CD4-positive, alpha-beta T cell treated with Interleukin-15 for 4 hours (primary cell): ENCODE measurements around the gene UBD.

ENCODE experiments used
- DNase-seq: peaks from one replicate; pipeline ENCODE4 v3.0.0-alpha.2; 2020; ENCODE audit warnings: low spot score

The UBD gene

DNA sequence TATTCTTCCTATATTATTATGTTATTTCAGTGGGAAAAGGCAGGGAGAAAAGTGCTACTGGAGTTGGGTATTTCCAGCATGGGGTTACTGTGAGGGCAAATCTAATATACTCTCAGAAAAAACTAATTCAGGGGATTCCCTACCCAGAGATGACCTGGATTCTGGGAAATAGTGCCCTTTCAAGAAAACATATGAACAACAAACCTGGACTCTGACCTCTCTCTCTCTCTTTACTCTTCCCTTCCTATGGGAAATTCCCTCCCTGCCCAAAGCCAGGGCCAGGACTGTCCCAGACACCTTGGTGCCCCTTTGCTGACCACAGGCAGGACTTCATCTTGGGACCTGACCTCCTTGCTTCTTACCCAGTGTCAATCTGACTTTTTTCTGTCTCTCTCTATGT, 1.6 kb upstream of the UBD start:
- no peak for DNase-seq

DNA sequence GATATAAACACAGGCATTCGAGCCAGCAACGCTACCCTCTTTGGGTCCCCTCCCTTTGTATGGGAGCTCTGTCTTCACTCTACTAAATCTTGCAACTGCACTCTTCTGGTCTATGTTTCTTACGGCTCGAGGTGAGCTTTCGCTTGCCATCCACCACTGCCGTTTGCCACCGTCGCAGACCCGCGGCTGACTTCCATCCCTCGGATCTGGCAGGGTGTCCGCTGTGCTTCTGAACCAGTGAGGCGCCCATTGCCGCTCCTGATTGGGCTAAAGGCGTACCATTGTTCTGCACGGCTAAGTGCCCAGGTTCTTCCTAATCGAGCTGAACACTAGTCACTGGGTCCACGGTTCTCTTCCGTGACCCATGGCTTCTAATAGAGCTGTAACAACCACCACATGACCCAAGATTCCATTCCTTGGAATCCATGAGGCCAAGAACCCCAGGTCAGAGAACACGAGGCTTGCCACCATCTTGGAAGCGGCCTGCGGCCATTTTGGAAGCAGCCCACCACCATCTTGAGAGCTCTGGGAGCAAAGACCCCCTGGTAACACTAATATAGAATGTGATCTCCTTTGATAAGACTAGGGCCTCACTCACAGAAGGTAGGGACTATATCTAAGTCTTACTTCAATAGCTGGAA, 973 bp downstream of the UBD start:
- DNase-seq = no peak

DNA sequence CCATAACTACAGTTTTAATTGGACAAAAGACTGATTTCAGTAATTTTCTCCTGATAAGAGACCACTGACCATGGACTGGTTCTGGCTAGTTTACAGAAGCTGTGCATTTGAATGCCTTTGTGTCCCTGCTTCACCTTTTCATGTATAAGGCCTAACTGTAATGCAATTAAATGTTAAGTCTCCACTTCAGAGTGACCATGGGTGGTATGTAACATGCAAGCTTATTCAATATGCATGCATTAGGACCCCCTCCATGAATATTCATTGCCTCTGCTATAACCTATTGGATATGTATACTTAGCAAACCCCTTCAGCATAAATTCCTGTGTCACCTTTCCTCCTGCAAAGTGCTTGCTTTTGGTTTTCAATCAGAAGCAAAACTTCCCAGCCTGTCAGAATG, 2.2 kb downstream of the UBD start:
- no peak for DNase-seq

DNA sequence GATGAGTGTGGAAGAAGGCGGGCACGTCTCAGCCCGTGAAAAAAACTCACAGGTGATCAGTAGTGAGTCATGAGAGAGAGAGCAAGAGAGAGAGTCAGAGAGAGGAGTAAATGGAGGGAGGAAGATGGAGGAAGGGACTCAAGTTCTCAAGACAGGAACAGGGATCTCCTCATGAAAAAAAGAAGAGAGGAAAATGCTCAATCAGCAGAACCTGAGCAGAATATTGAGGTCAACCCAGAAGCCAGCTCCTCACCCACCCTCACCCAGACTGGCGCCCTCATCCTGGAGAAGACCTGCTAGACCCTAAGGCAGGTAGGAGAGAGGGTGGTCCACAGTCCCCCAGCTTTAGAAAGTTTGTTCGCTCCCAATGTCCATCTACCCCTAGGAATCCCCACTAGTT, 4.8 kb downstream of the UBD start:
- no peak for DNase-seq

DNA sequence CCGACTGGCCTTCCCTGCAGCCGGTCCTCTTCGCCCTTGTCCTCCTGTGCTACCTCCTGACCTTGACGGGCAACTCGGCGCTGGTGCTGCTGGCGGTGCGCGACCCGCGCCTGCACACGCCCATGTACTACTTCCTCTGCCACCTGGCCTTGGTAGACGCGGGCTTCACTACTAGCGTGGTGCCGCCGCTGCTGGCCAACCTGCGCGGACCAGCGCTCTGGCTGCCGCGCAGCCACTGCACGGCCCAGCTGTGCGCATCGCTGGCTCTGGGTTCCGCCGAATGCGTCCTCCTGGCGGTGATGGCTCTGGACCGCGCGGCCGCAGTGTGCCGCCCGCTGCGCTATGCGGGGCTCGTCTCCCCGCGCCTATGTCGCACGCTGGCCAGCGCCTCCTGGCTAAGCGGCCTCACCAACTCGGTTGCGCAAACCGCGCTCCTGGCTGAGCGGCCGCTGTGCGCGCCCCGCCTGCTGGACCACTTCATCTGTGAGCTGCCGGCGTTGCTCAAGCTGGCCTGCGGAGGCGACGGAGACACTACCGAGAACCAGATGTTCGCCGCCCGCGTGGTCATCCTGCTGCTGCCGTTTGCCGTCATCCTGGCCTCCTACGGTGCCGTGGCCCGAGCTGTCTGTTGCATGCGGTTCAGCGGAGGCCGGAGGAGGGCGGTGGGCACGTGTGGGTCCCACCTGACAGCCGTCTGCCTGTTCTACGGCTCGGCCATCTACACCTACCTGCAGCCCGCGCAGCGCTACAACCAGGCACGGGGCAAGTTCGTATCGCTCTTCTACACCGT, 6.1 kb downstream of the UBD start:
- DNase-seq = no peak

DNA sequence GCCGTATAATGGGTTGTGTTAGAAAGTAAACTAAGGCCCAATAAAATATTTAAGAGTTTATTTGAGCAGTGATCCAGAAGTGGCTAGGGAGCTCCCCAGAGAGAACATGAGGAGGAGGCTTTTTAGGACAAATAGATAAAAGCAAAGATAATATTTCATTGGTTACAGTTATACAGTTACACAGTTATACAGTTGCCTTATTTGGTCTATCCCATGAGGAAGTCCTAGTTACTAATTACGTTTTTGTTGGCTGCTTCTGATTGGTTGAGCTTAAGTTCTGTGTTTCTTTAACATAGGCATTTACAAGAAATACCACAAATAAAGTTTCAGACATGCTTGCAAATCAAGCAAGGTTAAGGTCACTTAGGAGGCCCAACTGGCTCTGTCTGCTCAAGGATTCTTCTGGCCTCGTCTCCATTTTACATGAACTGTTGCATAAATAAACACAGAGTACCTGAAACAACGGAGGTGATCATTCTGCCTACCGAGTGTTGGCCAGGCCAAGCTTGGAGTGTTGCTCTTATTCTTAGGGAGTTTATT, 7.0 kb downstream of the UBD start:
- peak; percentile 73 for DNase-seq

DNA sequence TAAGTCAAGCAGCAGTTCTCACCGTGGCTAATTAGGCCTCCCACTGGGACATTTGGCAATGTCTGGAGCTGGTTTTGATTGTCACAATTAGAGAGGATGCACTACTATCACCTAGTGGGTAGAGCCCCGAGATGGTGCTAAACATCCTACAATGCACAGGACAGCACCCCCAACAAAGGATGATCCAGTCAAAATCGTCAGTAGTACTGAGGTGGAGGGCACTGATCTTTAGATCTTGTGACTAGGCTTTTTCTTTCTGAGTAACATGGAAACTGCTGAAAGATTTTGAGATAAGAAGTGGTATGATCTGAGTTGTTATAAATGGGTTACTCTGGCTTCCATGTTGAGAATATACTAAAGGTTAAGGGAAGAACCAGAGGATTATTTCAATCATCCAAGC, 12.0 kb downstream of the UBD start:
- no peak for DNase-seq

DNA sequence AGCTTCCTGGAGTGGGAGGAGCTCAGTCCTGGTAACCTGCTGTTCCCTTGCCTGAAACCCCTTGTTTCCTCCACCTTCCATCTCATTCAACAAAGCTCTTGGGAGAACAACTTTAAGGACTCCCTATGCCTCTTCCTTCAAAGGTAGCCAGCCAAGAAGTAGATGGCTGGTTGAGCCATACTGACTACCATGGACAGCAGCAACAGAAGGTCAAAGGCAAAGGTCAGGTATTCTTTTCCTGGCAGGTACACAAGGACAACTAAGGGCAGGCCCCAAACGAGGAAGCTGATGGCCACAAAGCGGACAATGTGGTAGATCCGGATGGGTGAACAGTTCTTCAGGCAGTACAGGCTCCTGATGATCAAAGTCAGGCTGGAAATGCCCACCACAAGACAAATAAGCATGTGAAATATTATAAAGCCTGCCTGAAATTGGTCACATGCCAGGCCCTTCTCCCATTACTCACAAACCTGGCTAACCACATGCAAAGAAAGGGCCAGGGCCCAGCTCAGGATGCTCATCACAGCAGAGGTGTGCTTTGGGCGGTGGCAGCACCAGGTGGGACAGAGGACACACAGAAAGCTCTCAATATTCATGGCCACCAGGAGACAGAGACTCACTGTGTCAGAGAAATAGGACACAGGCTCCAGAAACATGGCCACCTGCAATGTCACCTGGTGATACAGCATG, 21.7 kb downstream of the UBD start:
- no peak for DNase-seq

DNA sequence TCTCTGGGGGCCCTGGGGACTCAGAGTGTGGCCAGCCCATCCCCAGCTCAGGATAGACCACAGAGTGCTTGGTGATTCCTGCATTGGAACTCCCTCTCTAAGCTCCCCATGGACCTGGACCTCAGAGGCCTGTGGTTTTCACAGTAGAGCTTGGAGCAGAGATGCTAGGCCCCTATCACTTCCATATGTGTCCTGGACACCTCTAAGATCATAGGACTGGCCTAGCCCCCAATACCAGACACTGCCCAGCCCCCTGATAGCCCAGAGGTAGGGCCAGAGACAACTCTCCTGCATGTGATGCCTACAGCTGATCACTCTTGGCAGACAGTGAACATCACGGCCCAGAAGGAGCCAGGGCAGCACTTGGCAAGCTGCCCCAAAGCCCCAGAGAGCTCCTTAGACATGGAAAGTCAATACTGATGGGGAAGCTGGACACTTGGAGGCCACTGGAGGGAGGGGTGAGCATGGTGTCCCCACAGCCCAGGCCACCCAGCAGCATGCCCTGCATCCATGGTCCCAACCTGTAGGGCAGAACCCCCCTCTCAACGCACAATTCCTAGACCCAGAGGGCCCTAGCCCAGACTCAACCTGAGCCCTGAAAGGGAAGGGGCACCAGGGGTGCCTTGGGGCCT, 27.1 kb downstream of the UBD start:
- DNase-seq = no peak

DNA sequence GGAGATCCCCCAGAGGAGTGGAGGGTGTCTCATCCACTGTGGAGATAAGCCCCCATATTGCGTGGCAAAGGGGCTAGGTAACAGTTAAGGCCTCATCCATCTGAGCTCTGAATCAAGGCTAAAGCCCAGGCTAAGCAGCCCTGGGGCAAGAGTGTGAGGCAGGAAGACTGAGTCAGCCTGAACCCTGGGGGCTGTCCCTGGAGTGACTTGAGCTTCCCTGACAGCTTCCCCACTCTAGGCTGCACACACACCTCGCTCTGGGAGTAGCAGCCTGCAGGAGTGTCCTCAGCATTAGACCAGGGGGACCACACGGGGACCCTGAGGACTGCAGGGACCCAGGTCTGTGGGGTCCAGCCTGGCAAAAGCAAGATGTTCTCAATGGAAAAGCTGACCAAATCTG, 27.9 kb downstream of the UBD start:
- DNase-seq = no peak

DNA sequence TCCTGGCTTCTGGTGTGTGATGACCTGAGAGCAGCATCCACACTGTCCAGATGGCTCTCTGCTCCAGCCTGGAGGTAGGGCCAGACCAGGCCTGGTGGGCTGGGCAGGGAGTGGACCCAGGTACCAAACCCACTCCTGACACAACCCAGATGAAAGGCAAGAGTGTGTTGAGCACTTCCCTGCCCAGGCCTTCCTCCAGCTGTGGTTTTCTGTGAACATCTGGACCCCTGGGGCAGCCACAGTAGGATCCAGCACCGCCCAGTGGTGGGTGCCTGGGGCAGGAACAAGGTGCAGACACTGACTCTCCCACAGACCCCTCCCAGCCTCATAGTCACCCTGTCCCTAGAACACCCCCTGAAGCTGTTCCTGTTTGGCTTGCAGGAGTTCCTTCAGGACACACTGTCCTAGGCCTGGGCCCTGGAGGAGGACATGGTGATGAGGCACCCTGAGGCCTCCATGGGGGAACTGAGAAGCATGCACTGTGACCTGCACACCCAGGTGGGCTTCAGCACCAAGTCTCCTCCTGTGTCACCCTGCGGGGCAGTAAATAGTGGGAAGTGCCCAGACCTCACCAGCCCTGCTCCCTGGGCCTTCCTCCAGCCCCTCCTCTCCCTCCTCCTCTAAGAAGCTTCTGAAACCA, 28.7 kb downstream of the UBD start:
- DNase-seq = no peak

DNA sequence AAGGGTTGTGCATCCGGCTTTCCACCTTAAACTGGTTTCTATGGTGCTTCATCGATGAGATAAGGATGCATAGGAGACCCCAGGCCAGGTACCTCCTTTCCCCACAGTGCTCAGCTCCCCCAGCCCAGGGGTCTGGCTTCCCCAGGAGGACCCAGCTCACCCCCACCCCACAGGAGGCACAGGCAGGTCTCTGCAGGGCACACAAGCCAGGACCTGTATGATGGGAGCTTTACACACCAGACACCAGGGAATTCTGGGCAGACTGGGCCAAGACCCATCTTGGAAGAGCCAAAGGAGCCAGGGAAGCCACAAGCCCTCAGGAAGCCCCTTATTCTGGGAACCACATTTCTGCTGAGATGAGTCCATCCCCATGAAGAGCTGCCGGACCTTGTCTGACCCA, 29.6 kb downstream of the UBD start:
- no peak for DNase-seq

DNA sequence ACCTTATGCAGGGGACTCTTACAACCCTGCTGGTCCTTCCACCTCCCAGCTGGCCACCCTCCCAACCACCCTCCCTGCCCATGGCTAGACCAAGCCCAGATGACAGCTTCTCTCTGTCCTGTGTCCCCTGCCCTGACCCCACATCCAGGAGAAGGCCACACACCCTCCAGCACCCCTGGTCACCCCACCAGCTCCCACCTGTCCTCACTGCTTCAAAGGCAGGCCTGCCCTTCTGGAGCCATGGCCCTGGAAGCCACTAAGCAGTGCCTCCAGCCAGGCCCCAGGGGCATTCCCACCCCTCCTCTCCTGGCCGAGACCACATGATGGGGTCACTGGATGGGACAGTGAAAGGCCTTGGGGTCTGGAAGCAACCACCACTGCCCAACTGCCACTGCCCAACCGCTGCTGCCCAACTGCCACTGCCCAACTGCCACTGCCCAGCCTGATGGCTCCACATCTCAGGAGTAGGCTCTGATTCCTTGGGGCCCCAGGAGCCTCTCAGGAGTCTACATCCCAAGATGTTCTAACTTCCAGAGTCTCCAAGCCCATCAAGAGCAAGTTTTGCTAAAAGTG, 30.5 kb downstream of the UBD start:
- DNase-seq = no peak

DNA sequence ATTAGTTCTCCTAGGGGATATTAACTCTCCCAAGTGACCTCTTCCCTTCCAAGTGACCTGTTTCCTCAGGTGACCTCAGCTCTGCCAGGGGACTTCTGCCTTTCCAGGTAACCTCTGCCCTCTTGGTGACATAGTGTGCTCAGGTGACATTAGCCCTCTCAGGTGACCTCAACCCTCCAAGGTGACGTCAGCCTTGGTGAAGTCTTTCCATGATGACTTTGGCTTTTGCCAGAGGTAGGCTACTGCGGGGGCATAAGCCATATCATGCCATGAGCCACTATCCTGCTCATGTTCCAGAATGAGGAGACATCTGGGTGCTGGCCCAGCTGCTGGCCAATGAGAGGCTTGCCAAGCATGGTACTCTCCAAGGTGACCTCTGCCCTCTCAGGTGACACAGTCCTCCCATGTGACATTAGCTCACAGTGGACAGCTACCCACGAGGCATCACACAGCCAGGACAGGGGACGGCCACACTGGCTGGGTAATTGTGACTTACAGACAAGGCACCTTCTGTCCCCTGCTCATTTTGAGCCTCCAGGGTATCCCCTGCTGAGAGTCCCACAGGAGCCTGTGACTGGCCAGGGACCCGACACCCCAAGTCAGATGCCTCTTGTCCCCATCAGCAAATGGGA, 31.1 kb downstream of the UBD start:
- no peak for DNase-seq

DNA sequence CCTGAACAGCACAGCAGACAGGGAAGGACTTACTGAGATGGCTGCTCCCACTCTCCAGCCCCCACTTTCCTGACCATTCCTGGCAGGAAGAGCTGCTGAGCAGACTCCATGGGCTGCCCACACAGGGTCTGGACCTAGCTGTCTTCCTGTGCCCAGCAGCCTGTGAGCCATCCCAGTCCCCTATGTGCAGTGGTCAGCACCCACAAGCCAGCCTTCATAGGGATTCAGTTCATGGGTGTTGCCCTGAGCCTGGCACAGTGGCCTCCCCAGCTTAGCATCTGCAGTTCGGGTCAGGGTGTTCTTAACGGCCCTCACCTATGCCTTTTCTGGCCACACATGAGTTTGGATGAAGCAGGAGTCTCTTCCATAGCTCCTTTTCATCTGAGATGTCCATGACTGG, 32.0 kb downstream of the UBD start:
- DNase-seq = no peak

DNA sequence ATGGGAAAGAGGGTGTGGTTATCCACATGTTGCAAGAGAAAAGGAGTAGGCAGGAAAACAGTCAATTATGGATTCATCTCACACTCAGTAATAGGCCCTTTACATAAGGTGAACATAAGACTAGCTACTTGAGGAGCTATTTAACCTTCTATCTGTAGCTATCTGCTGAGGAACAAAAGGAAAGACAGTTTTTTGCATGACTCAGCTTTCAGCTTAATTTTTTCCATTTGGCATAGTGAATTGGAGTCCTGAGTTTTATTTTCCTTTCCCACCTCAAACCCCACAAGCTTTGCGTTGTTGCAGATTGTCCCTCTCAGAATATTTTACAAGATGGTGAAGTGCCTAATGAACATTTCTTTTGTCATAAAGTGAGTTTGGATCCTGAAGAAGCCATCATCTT, 32.4 kb downstream of the UBD start:
- no peak for DNase-seq

DNA sequence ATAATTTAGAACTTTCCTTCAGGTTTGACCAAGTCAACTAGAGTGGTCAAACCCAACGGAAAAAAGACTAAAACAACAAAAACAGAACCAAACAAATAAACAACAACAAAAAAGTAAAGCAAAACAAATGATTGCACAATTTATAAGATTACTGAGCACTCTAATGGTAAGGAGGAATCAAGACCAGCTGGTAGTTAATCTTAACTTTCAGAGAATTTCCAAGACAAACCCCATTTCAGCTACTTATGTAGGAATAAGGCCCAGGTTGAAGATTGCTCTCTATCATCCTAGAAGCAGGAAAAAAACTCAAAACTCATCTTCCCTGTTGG, 34.3 kb downstream of the UBD start:
- DNase-seq = no peak

DNA sequence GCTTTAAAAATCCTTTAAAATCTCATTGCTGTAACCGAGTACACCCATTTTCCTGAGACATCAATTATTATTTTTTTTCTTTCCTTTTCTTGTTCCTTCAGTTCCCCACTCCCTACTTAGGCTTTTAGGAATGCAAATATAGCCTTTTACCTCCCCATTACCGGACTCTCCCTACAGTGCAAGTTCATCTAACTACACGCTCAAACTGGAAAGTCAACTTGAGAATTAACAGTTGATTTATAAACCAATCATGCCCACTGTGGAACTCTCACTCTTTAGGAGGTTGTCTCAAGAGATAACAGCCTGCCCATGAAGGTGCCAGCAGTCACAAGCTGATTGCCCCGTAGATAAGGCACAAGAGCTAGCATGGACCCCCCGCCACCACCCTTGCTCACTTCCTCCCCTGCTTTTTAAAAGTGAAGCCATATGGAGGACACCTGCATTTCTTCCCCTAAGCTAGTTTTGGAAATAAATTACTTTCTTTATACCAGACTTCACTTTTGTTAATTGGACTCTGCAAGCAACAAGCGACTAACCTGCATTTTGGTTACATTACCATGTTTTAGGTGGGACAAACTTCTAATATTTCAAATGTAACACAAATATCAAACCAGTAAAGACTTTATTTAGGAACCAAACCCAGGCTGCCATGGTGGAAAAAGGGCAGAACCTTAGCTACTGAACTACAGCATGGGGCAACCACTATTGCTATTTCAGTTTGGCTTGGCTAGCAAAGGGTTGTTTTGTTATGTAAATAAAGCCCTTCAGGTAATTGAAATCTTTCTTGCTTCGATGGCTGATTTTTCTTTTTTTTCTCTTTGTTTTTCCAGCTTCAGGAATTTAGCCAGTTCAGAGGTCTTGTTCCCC, 34.9 kb downstream of the UBD start:
- DNase-seq = no peak

DNA sequence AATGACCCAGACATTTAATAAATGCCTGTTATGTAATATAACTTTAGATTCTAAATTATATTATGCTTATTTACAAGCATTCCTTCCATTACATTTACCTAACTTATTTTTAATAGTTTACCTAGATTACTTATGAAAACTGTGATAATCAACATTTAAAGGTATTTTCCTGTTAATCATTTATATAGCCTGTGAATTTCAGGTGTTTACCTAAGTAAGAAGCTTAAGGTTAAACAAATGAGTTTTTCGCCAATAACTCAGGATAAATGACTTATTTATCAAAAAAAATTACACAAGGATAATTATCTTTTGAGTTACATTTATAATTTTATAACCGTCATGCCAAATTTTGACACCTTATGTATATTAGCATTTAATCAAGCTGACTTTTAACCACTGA, 35.5 kb downstream of the UBD start:
- DNase-seq = no peak

DNA sequence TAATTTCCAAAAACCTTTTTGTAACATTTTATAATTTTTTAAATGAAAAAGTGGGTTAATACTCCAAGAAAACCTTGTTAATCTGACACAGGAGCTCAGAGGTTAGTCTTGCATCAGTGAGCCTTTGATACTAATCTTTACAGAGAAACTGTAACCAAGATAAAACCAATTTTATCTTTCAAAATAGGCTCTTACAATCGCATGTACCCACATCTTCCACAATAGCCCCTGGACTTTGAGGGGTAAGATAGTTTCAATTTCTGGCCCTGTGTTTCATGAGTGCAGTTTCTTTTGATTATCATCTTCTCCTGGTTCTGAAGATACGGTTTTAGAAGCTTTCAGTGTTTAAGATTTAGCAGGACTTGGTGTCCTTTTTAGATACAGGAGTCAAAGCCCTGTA, 37.3 kb downstream of the UBD start:
- no peak for DNase-seq
